Measurements from ENCODE around the gene INO80C.
A peak's percentile ranks its signal among the peaks of the same experiment; 100 is the strongest.
"Not testable (repeated sequence)": the region's sequence is repeated elsewhere in the genome, so short reads cannot be mapped to it uniquely, and the experiment has no call there.

Gene INO80C

GRCh38 chr18:35466815-35467623 is 30.7 kb downstream of the INO80C start:
- H3K4me3 ChIP-seq = no peak overlapping the region
- peak overlapping the region in 4 of 21 experiments; percentile 6 to 72 (median 21) for H3K27ac ChIP-seq

DNA sequence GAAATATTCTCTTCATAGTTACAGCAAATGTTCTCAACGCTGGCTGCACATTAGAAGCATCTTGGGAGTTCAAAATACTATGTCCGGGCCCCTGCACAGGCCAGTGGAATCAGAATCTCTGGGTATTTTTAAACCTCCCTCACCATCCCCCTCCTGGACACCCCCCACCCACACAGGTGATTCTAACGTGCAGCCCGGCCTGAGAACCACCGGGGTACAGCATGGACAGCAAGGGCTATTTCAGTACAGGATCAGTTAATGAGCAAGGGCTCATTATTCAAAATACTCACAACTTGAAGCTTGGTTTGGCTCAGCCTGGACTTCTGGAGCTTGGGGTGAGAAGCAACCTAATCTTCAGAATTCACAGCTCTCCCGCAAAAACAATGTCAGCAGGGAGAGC is 31.4 kb downstream of the INO80C start:
- peak overlapping the region in 2 of 21 experiments; percentile 22 to 55 for H3K27ac ChIP-seq
- H3K4me3 ChIP-seq = no peak overlapping the region

DNA sequence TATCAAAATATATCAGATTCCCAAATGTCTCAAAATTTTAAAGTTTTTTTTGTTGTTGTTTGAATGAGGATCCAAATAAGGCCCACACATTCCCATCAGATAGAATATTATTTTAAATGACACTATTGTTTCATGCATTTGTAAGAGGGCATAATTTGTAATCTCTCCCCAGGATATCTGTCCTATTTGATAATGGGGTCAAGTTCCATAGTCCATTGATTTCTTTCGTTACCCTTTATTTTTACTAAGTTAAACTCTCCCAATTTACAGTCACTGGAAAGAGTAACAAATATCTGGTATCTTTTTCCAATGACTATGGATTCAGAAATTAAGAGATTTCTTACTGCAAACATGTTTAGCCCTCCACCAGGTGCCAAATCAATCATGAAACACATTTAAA is 32.4 kb downstream of the INO80C start:
- H3K27ac ChIP-seq = no peak overlapping the region
- no peak overlapping the region for H3K4me3 ChIP-seq

- H3K4me3 ChIP-seq = no peak overlapping the region
- H3K27ac ChIP-seq = no peak overlapping the region
Observed at GRCh38 chr18:35464831-35465279, 32.9 kb downstream of the INO80C start.

GRCh38 chr18:35463827-35464226 is 33.9 kb downstream of the INO80C start:
- Histone ChIP-seq H3K27ac (peak overlapping the region in 2 of 21 experiments; percentile 47 to 55), H3K4me3 (no peak overlapping the region)

GRCh38 chr18:35463050-35463449 is 34.7 kb downstream of the INO80C start:
- peak overlapping the region in 2 of 21 experiments; percentile 21 to 77 for H3K27ac ChIP-seq

DNA sequence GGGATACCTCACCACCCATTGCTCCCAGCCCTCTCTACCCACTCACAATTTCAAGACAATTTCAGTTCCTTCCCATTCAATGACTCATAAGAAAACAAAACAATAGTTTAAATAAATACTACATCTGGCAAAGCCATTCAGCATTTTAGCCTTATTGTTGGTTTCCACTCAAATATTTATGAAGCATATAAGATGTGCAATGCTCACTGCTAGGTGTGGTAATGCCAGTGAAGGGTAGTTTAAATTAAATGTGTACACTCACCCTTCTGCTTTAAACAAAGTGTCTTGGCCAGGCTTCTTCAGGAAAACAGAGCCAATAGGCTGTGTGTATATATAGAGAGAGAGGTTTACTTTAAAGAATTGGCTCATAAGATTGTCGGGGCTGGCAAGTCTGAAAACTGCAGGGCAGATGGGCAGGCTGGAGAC is 37.0 kb downstream of the INO80C start:
- Histone ChIP-seq H3K4me3 (no peak overlapping the region), H3K27ac (peak overlapping the region in 3 of 21 experiments; percentile 29 to 77 (median 49))

More at GRCh38 chr18:35463050-35463449, 34.7 kb downstream of the INO80C start:
- no peak overlapping the region for H3K4me3 ChIP-seq

- Histone ChIP-seq H3K4me3 (no peak overlapping the region), H3K27ac (peak overlapping the region in 3 of 21 experiments; percentile 32 to 77 (median 39))
Observed at GRCh38 chr18:35459997-35460396, 37.8 kb downstream of the INO80C start.

DNA sequence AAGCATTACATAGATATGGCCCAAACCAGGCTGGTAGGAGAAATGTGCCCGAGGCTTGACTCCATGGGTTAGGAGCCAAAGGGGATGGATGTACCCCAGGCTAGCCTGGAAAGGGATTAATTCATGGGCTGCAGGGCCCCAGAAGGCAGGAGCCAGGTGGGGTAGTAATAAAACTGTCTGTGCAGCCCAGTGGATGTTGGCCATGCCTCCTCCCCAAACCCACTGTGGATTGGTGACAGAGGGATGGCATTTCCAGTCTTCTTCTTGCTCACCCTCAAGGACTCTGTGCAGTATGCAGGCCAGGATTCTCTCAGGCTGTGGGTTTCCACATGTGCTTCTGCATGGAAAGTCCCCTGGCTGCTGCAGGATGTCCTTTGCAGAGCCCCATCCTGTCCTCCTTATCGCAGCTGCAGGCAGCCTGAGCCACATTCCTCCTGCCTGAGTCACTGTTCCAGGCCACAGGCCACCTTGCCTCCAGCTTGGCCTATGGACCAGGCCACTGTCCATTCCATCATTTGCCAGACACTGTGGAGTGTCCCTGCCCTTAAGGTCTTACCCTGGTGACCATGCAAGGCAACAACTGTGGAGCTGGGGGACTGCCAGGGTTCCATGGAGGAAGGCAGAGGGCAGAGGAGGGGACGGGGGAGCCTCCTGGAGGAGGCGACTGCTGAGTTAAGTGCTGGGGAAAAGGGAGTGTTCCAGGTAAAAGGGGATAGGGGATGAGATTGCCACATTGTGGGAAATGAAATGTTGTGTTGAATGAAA is 38.9 kb downstream of the INO80C start:
- Histone ChIP-seq H3K27ac (peak overlapping the region in 10 of 21 experiments; percentile 8 to 77 (median 31)), H3K4me3 (no peak overlapping the region)

- Histone ChIP-seq H3K4me3 (no peak overlapping the region), H3K27ac (peak overlapping the region in 9 of 21 experiments; percentile 8 to 77 (median 34))
Observed at GRCh38 chr18:35458271-35458670, 39.5 kb downstream of the INO80C start.

DNA sequence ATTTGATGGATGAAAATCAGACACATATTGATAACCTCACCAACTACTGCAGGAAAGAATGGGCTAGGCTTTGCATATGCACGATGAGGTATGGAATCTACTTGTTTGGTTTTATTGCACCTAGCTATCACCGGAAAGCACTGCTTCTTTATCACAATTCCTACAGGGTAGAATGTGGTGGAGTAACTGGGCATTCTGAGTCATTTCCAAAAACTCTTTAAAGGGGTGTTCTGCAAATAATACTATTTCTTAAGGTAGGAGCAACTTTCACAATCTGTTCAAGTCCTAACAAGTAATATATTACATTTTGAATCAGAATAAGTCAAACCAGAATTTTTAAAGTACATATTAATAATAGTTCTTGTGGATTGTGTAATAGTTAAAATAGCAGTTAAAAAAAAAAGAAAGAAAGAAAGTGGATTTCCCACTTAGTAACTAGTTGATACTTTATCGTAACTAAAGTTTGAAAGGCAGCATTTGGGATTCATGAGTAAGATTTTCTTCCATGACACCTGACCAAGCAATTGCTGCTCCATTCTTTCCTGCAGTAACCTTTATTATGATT is 40.5 kb downstream of the INO80C start:
- no peak overlapping the region for H3K4me3 ChIP-seq
- H3K27ac ChIP-seq = peak overlapping the region in 1 of 21 experiments; percentile 16

DNA sequence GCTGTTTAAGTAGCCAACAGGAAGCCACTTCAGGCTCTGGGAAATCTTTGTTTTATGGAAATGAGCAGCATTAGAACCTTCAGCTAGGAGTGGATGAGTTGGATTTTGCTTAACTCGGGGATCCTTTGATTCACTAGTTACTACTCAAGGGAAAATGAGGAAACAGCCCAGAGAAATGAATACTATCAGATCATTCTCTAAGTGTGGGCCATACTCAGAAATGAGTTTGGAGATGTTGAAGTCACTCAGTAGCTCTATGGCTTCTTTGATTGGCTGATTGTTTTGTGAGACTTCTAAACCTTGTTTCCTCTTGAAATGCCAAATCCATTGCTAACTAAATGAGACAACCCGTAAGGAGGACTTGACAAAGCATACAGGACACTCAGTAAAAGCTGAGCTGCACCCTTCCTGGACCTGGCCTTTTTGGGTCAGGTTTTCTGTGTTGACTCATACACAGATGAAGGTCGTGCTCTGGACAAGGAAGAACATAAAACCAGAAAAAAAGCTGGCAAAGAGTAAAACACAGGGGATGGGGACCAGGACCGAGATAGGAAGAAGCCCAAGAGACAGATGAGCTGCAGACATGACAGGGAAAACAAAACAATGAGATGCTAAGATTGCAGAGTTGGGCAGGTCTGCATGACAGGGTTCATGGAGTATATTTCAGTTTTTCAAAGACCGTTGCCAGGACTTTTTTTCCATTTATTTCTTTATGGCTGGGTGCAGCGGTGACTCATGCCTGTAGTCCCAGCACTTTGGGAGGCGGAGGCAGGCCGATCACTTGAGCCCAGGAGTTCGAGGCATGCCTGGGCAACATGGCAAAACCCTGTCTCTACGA is 41.6 kb downstream of the INO80C start:
- H3K27ac ChIP-seq = peak overlapping the region in 5 of 21 experiments; percentile 2 to 38 (median 25)
- no peak overlapping the region for H3K4me3 ChIP-seq

DNA sequence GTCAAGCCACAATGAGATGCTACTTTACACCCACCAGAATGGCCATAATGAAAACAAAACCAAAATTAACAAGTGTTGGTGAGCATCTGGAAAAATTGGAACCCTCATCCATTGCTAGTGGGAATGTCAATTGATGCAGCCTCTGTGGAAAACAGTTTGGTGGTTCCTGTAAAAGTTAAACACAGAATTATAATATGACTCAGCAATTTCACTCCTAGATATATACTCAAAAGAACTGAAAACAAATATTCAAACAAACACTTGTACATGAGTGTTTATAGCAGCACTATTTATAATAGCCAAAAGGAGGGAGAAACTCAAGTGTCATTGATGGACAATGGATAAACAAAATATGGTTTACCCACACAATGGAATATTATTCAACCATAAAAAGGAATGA is 43.0 kb downstream of the INO80C start:
- Histone ChIP-seq H3K27ac (no peak overlapping the region), H3K4me3 (no peak overlapping the region)

- not testable (repeated sequence) for H3K4me3 ChIP-seq, H3K27ac ChIP-seq
Observed at GRCh38 chr18:35453065-35453464, 44.7 kb downstream of the INO80C start.

- Histone ChIP-seq H3K27ac (no peak overlapping the region), H3K4me3 (no peak overlapping the region)
Observed at GRCh38 chr18:35451916-35452315, 45.8 kb downstream of the INO80C start.

DNA sequence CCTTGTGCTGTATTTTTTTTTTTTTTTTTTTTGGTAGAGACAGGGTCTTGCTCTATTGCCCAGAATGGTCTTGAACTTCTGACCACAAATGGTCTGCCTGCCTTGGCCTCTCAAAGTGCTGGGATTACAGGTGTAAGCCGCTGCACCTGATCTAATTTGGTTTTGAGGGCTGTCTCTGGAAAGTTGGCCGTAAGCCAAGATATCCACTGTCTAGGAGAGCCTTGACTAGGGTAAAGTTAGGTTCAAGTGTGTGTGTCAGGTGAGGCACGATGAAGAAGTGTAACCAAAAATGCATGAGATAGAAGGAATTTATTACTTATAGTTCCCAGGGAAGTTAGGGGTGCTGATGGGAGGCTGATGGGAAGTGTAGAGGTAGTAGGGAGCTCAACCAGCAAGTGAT is 46.7 kb downstream of the INO80C start:
- Histone ChIP-seq H3K4me3 (no peak overlapping the region), H3K27ac (peak overlapping the region in 1 of 21 experiments; percentile 19)

DNA sequence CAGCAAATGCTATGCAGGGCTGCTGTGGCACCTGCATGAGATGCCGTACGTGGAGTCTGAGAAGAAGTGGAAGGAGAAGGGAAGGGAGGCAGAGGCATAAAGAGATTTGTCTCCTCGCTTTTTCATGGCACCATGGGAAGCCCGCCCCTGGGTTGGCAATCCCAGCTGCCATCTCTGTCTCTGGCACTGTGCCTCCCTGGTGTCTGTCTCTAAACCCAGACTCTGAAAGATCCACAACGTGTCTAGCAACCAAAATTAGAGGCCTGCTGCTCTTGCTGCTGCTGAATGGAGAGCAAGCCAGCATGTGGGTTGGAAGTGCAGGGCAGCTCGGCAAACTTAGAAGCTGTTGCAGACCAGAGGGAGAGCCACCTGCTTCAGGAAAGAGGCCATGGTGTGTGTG is 53.1 kb downstream of the INO80C start:
- no peak overlapping the region for H3K27ac ChIP-seq
- no peak overlapping the region for H3K4me3 ChIP-seq

DNA sequence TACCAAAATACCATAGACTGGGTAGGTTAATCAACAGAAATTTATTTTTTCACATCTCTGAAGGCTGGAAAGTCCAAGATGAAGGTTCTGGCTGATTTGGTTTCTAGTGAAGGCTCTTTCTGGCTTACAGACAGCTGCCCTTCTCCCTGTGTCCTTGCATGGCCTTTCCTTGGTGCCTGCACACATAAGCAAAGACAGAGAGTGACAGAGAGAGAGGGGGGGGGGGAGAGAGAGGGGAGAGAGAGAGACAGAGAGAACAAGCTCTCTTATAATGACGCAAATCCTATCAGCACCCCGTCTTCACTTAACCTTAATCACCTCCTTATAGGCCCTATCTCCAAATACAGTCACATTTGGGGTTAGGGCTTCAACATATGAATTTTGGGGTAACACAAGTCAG is 53.9 kb downstream of the INO80C start:
- no peak overlapping the region for H3K4me3 ChIP-seq
- no peak overlapping the region for H3K27ac ChIP-seq

DNA sequence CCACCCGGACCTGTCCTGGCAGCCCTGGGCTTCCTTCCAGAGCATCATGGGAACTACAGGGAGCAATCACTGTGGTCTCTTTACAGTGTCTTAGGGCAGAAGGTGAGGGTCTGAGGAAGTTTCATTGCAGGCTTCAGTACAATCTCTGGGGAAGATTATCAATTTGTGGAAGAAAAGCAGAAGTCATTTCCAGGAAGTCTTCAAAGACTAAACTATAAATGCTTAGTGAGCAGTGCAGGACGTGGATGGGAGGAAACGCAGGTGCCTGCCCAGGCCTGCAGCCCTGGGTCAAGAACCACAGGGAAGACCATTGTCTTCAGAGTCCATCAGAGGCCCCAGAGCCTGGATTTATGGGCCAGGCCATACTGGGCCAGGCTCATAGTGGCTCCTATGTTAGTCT is 54.3 kb downstream of the INO80C start:
- Histone ChIP-seq H3K4me3 (no peak overlapping the region), H3K27ac (no peak overlapping the region)
